Ovary (tissue), 3 donors: ENCODE data around the gene SUGCT.

Source experiments
- CTCF ChIP-seq, 3 donors: fragments of 450-650 bp in 2 of 3; fragments of 200-600 bp in 1 of 3; IDR thresholded peaks; one replicate each; pipeline versions ENCODE4 v1.5.1 to v1.8.0; 2016 to 2022; ENCODE audit warnings: antibody characterized with exemption in 3 of 3, mild to moderate bottlenecking in 1 of 3
- EP300 ChIP-seq: sonication (generic); formaldehyde crosslinking; IDR thresholded peaks from one replicate; pipeline ENCODE4 v1.6.1; 2017; ENCODE audit warnings: antibody characterized with exemption
- POLR2A ChIP-seq: fragments of 450-650 bp; IDR thresholded peaks from one replicate; pipeline ENCODE4 v1.6.1; 2017; ENCODE audit warnings: antibody characterized with exemption, mild to moderate bottlenecking, moderate library complexity
- donor health status: DM: no; HTN: no; CAD: no.

- TF ChIP-seq CTCF (IDR thresholded peaks at IDR 0.05) (no peak), POLR2A (no peak), EP300 (no peak)
Observed at GRCh38 chr7:40760987-40761386, 626.2 kb downstream of the SUGCT start.
